Activated T-cell treated with anti-CD3 and anti-CD28 coated beads for 24 hours (primary cell): ENCODE measurements around the gene GFY.

Experiments
- DNase-seq: peaks from one replicate; pipeline ENCODE4 v3.0.0-alpha.2; 2020; ENCODE audit warnings: low read depth

Gene GFY, protein sequence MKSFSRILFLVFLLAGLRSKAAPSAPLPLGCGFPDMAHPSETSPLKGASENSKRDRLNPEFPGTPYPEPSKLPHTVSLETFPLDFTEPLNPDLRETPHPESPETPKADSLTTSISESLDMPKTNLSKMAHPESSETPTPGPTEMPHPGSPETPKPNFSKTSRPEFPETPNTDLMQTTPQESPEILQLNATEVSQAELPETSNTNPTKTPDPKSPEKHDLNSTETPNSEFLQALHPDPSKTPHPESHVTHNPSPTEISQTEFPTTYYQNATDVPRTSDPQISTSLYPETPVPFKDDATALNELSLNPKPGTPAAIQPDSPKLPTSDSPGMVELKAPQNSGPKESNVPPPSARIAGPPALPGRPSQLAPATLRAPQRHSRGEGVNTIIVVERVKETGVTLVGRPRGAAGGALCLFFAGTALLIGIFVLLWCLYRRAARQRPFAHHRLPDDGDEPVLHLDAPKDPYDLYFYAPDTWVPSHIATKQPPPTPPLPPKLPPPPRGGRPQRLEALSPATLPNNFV

DNA sequence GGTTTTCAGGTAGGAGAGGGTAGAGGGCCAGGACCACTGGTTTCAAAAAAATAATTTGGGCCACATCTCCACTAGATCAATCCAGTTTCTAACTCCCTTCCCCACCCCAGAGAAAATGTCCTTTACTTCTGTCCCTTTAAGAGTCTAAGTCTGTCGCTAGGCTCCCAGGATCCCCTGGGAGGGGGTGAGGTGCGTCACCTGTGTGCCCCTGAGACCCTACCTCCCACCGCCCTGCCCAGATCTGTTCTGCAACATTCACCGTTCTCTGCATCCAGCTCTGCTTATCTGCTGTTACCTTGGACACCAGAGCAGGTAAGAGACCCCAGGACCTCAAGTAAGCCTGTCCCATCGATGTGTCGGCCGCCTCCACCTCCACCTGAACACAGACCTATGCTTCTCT, at the start of gene GFY:
GFY (plus strand) TSS at position 211 of the 400 bp plus-strand sequence. CDS start 1,043 bp downstream, outside the sequence.
- no peak for DNase-seq

- DNase-seq = no peak
These were observed 46.7 kb upstream of the GFY start for GRCh38 chr19:49378512-49378911.

DNA sequence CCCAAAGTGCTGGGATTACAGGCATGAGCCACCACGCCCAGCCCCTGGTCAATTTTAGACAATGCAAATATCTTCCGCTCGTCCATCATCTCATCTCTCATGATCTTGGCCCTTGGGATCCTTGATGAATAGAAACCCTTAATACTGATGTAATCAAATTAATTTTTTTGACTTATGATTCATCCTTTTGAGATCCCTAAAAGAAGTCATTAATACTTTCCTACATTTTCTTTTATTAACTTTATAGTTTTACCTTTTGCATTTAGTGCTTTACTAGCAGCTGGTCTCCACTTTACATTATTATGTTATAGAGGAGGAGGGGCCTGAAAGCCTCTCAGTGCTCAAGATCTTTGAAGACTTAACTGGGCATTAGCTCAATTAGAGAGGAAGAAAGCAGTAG, 44.8 kb upstream of the GFY start:
- DNase-seq = no peak

- DNase-seq = no peak
These were observed 42.5 kb upstream of the GFY start for GRCh38 chr19:49382639-49383038.

DNA sequence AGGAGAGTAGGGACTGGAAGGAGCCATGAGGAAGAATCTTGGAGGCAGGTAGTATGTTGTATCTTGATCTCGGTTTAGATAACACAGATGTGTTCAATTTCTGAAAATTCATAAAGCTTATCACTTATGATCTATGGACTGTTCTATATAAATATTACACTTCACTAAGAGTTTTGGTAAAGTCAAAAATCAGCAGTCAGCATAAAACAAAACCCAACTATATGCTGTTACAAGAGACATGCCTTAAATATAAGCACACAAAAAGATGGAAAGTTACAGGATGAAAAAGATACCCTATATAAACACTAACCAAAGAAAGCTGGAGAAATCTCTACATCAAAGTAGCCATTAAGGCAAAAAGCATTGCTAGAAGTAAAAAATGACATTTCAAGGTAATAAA, 41.6 kb upstream of the GFY start:
- DNase-seq = no peak

GRCh38 chr19:49387936-49388372, 37.2 kb upstream of the GFY start, which contains the start of gene KASH5:
Gene KASH5, plus strand, starts transcription at chr19:49388249. Its CDS starts 2,635 bp downstream, at chr19:49390884.
- DNase-seq = peak; percentile 85

- no peak for DNase-seq
These were observed 35.8 kb upstream of the GFY start for GRCh38 chr19:49389406-49389805.

DNA sequence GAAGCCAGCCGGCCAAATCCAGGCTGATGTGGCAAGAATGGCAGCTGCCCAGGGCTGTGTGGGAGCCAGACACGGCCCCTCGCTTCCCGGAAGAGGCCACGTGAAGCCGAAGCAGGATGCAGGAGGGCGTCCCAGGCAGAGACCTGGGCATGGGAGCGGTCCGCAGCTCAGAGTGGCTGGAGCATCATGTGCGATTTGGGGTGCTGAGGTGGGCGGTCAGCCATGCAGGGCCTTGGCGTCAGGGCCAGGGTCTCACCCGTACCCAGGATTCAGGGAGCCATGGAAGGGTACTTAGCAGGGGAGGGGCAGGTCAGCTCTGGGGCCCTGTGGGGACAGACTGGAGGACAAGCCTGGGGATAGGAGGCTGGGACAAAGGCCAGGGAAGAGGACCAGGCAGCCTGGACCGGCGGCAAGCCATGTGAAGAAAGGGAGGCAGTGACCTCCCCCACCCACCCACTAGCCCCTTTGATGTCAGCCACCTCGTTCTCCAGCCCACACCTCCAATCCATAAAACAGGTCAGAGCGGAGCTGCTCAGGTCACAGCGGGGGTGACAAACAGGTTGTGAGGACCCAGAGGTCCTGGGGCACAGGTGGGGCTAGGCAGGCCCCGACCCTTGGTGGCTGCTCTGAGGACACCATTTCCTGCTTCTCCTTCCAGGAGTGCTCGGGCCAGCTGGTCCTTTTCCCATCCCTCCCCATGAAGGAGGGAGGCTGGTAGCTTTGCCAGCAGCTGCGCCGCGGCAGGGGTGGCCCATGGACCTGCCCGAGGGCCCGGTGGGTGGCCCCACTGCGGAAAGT, 34.9 kb upstream of the GFY start:
- DNase-seq = no peak

GRCh38 chr19:49390929-49391359, 34.2 kb upstream of the GFY start:
- no peak for DNase-seq

GRCh38 chr19:49391581-49392399, 33.4 kb upstream of the GFY start:
- peak; percentile 72 for DNase-seq

DNA sequence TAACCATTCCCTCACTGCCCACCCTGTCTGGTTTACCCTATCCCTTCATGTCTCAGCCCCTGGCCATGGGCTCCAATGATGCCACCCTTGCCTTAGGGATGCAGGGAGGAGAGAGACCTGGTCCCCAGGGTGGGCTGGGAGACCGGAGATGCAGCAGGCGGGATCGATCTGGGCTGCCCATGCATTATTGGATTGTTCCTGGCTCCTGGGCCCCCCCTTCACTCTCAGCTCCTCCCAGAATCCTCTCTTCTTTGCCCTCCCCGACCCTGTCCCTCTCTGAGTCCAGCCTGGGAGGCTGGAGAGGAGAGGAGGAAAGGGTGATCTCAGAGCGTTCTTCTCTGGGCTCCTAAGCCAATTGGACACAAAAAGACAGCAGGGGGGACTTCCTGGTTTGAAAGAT, 31.3 kb upstream of the GFY start:
- no peak for DNase-seq

- DNase-seq = no peak
These were observed 29.4 kb upstream of the GFY start for GRCh38 chr19:49395581-49396407.

DNA sequence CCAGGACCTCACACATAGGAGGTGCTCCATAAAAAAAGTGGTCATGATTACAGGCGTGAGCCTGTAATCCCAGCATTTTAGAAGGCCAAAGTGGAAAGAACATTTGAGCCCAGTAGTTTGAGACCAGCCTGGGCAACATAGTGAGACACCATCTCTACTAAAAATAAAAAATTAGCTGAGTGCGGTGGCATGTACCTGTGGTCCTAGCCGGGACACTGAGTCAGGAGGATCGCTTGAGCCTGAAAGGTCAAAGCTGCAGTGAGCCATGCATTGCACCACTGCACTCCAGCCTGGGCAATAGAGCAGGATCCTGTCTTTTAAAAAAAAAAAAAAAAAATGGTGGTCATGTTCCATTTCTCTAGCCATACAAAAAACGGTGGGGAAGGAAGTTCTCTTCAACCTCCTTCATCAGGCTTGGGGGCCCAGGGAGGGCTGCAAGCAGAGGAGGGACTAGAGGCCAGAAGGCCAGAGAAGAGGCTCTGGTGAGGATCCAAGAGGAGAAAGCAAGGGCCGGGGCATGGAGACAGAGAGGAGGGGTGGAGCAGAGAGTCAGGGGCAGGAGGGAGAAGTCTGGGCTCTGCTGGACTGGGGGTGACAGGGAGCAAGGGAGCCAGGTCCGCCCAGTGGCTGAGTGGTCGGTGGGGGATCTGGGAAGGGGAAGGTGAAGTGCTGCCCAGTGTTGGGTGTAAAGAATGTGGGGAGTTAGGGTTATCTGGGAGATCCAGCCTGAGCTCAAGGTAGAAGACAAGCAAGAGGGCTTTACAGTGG, 28.3 kb upstream of the GFY start:
- DNase-seq = no peak

DNA sequence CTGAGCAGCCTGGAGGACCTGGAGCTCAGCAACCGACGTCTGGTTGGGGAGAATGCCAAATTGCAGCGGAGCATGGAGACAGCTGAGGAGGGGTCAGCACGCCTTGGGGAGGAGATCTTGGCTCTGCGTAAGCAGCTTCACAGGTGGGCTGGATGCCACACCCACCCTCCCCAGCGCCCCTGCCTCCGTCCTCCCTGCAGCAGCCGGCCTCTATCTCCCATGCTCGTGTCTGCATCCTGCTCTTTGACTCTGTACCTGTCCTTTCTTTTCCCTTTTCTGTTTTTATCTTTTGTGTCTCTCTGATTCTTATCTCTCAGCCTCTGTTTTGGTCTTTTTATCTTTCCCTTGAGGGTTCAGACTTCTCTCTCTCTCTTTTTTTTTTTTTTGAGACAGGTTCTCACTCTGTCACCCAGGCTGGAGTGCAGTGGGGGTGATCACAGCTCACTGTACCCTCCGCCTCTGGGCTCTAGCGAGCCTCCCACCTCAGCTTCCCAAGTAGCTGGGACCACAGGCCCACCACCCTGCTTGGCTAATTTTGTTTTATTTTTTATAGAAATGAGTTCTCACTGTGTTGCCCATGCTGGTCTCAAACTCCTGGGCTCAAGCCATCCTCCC, 27.1 kb upstream of the GFY start:
- DNase-seq = no peak

DNA sequence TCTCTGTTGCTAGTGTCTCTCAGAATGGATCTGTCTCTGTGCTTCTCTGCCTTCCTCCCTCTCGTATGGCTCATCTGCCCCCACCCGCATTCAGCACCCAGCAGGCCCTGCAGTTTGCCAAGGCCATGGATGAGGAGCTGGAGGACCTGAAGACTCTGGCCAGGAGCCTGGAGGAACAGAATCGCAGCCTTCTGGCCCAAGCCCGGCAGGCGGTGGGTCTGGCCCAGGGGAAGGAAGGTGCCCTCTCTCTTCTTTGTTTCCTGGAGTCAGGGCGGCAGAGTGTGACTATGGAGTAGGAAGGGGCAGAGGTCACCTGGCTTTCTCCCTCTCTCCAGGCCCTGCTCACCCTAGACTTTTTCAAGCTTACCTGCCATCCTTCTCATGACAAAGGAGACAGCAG, 26.3 kb upstream of the GFY start:
- DNase-seq = no peak

DNA sequence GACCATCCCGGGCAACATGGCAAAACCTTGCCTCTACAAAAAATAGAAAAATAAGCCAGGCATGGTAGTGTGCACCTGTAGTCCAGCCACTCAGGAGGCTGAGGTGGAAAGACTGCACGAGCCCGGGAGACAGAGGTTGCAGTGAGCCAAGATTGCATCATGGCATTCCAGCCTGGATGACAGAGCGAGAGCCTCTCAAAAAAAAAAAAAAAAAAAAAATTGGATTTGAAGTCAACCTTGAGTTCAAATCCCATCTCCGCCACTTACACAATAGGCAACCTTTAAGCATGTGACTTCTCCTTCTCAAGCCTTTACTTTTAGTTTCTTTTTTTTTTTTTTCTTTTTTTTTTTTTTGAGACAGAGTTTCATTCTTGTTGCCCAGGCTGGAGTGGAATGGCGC, 25.2 kb upstream of the GFY start:
- no peak for DNase-seq

DNA sequence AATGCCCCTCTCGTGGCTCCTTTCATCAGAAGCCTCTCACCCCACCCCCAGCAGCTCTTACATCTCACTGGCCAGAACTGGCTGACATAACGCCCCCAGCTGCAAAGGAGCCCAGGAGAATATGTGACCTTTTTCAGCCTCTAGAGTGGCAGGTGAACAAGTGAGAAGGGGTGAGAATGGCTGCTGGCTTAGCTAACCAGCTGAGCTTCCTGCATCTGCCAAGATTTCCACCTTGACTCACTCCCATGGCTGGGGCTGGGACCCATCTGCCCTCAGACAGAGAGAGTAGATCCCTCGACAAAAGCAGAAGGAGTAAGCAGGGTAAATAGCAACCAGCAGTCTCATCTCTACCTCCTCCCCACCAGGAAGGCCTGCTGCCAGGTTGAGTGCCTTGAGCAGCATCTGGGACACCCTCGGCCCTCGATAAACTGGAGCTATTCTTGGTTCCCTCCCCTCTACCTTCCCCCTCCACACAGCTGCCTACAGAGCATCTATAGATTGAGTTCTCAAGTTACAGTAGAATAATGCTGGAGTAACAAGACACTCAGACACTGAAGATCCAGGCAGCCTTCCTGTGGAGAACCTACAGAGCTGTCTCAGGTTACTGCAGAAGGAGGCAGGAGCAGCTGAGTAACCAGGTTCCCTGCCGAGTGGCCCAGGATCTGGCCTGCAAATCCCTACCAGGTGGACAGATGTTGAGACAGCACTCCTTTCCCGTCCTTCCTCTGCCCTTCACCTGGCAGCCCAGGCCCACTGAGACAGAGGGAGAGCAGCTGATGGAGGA, 21.6 kb upstream of the GFY start:
- no peak for DNase-seq

DNA sequence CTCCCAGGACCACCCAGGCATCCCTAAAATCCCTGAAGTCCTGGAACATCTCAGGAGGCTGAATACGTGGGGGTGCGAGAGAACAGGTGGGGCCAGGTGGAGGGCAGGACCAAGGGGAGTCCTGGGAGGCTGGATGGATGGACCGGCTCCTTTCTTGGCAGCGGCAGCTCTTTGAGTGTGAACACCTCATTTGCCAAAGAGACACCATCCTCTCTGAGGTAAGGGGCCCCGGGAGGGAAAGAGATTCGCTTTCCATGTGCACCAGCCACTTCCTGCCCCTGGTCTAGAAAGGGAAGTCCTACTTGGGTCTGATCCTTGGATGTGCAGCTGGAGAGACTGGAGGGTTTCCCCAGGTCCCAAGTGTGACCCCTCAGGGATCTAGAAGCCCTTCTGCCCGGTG, 18.1 kb upstream of the GFY start:
- no peak for DNase-seq

DNA sequence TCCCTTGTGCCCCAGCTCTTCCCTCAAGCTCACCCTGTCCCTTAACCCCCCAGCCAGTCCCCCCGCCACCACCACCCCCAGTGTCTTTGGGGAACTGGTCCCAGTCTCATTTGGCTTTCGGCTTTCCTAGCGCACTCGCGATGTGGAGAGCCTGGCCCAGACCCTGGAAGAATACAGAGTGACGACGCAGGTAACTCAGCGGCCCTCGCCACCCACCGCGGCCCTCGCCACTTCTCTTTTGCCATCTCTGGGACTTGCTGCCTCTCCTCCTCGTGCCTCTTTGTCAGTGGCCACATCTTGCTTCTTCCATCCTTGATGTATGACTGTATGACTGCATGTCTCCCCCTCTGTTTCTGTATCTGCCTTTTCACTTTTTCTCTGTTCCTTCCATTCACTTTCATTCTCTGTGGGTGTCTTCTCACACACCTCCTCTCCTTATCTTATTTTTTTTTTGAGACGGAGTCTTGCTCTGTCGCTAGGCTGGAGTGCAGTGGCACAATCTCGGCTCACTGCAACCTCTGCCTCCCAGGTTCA, 17.6 kb upstream of the GFY start:
- DNase-seq = no peak
